Amniotic epithelial cell (primary cell): ENCODE results near the gene IGDCC3.

Experiments used
- DNase-seq: peaks from one replicate; pipeline ENCODE4 v3.0.0-alpha.2; 2010; ENCODE audit warnings: low read depth

Gene IGDCC3

DNA sequence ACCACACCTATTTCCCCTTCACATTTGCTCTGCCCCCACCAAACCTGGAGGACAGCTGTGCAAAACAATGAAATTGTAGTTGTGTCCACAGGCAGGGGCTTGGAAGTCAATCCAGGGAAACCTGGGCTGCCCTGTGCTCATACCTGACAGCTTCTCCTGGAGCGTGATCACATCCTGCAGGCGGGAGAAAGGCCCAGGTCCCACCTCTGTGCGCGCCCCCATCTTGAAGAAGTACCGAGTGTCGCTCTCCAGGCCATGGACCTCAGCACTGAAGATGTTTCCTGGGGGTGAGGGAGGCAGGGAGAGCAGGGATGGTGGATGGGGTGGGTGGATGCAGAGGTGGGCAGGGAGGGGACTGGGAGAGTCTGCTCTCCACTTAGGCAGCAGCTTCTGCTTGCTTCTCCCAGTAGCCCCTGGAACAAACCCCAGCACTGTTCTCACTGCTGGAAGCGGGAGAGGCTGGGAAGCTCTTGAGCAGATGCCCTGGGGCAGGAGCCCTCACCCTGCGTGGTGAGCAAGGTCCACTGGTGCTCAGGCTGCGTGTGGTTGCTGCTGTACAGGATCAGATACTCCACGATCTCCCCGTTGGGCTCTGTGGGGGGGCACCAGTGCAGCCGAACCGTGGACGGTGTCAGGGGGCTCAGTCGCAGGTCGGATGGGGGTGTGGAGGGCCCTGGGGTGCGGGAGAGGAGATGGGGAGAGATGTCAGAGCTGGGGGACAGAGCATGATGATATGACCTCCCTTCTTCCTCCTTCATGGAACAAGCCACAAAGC lies 10.7 kb upstream of the IGDCC3 start:
- DNase-seq, result no peak

DNA sequence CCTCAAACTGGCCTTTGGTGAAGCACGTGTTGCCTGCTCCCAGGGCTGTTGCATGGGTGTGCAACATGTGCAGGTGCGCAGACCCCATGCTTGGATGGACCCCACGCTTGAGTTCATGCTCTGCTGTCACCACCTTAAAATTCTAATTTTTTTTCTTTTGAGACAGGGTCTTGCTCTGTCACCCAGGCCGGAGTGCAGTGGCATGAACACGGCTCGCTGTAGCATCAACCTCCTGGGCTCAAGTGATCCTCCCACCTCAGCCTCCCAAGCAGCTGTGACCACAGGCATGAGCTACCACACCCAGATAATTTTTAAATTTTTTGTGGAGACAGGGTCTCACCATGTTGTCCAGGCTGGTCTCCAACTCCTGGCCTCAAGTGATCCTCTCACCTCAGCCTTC lies 9.1 kb upstream of the IGDCC3 start:
- no peak for DNase-seq

DNA sequence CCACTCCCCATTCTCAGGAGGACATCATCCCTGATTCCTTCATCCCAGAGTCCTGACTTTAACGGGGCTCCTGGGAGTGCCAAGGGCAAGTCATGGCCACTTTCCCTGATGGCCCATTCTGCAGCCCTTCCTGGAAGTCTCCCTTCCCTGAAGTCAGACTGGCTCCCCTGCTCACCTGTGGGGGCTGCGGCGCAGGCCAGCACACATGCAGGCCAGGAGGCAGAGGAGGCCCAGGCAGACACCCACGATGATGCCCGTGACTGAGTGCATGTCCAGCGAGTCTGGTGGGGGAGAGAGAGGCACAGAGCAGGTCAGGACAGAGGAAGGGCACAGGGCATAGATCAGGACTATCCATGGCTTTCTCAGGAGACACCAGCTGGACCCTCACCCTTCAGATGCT lies 8.6 kb upstream of the IGDCC3 start:
- DNase-seq, result no peak

DNA sequence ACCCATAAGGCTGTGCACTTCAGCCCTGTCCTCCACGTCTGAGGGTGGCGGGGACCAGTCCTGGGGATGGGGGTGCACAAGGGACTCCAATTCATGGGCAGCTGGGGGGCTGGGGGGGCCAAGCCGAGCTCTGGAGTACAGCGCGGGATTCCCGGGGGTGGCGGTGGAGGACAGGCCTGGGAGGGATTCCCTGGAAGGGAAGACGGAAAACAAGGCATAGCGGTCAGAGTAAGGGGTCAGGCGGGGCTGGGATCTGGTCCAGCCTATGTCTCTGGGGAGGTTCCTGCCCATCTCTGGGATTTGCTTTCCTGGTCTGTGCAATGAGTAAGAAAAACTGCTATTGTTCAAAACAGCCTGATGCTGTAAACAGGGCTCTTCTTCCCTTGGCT lies 8.1 kb upstream of the IGDCC3 start:
- DNase-seq, result no peak

DNA sequence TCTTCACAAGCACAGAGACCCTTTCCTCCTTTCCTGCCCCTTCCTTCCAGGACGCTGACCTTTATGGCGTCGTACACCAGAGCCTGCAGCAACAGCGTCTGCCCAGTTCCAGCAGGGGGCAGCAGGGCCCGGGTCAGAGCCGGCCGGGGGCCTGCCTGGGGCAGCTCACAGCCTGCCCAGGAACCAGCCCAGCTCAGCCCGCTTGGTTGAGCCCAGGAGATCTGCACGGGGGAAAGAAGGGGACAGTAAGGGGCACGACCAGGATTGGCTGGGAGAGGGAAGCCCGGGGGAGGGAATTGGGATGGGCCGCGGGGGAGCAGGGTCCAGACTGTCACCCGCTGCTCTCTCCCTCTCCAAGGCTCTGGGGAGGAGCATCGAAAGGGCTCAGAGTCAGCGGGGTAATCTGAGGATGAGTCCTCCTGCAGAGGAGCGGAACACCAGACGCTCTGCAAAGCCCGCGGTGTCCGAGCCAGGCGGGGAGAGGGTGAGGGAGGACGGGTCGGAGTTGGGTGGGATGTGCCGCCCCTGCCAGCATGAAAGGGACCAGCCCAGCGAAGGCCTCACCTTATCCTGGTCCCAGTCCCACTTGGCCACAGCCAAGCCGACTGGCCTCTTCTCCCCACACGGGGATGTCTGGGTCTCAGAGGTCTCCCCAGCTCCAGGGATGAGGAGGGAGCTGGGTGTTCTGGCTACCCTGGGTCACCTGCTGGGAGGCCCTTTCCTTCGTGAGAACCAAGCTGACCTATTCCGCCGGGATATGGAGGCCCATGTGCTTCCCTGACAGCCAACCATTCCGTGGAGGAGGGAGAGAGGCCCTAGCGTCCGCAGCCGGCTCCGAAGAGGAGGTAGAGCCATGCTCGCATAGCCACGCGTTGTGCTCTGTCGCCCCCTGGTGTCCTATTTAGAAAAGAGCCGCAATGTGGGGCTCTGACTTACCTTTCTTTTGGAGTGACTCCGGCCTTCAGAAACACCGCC lies 7.4 kb upstream of the IGDCC3 start:
- peak; percentile 83 for DNase-seq

DNA sequence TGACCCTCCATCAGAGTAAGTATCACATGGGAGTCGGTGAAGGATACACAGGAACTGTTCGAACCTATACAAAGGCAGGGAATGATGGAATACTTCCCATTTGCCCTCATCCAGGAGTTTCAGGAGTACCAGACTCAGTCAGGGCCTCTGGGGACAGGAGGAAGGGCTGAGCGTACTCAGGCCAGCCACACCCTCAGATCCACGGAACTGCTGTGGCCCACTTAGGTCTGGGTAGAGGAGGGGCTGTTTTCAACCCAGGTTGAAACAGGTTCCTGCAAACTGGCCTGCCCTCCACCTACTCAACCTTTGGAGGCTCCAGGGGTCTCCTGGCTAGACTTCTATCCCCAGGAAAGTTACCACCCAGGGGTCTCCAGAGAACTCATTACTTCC lies 6.7 kb upstream of the IGDCC3 start:
- no peak for DNase-seq

DNA sequence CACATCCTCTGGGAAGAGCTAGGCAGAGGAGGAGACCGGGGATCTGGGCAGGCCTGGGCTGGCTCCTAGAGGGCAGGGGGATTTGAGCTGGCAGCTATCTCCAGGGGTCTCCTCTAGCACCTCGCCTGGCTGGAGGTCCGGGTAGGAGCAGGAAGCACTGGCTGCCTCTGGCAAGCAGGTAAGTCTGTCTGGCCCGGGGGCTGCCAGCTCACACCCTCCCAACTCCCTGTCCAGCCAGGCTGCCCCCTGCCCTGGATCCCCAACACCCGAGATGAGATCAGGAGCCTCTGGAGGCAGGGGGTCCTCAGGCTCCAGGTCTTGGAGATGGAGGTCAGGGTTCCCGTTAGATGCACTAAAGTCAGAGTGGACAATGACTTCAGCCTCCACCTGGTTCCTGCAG lies 6.2 kb upstream of the IGDCC3 start:
- no peak for DNase-seq

DNA sequence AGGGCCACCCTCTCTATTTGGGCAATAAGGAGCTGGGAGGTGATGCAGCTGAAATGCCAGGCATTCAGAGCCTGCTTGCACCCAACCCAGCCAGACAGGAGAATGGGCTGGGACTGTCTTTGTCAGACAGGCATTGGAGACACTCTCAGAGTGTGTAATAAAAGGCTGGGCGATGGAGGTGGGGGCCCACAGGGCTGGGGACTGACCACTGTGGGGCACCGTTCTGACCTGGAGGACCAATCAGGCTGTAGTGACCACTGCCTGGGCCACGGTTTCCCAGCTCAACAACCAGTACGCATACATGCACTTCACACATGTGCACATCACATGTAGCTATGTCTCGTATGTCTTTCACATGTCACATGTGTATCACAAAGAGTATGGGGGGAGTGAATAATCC lies 5.7 kb upstream of the IGDCC3 start:
- no peak for DNase-seq

DNA sequence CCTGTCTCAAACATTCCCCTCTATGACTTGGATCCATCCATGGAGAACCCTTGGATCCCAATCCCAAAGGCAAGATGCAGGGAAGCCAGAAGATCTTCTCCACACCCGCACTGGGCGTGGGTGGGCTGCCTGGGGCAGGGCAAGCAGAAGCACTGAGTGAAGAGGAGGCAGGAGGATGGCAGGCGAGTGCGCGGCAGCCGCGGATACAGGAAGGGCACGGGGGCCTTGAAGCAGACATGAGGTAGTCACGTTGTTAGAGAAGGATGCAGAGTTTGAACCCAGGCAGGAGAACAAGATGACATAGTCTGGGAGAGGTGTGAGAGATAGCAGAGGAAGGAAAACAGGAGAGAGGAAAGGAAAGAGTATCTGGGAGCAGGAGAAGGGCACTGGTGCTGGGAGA lies 5.1 kb upstream of the IGDCC3 start:
- DNase-seq, result no peak

DNA sequence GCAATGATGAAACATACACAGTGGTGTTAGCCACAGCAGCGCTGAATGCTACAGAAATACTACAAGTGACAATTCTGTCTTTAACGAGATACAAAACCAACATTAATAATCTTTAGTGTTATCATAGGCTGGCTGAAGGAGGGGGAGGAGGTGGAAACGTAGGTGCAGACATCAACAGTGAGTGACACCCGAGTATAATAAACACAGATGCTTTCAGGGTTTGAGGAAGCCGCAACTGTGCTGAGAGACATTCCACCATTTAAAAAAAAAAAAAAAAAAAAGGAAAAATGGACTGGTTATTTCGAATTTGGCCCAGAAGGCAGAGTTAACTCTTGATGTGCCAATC lies 4.3 kb upstream of the IGDCC3 start:
- no peak for DNase-seq

DNA sequence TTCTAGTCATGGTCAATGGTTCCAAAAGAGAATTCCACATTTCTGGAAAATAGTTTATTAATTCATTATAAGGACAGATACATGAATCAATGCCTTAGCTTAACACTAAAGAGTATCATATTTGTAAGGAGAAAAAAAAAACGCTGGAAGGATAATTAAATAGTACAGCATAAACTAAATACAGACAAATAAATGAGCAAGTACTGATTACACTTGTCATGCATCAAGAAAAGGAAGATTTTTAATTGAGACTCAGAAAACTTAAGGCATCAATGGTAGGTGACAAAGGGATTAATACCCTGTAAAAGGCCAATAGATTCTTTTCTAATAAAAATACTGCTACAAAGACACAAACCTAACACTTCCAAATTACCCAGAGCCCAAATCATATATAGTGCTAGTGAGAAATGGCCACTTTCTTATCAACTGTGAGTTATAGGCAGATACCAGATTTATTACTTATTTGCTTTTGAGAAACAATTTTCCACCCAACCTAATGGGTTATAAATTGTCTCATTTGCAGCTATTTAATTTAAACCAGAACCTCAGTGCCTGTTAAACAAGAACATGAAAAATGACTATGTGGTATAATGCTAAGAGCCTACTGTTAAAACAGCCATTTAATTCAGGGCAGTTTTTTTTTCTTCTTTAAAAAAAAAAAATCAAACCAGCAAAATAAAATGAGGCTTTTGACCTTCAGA lies 3.8 kb upstream of the IGDCC3 start:
- no peak for DNase-seq

DNA sequence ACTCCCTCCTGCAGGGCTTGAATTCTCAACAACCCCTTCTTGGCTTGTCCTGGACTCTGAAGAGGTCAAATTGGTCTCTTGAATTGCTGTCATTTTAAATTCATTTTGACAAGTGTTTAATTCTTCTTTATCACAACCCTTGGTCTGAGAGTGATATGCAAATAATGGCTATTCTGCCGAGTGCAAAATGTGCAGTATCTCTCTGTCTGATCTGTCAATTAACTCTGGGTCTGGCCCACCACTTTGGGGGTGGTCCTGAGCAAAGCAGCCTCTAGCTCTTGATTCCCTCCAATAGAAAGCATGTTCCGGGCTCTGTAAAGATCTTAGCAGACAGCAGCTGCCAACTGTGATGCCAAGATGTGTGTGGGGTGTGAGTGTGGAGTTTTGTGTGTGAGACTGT lies 2.2 kb upstream of the IGDCC3 start:
- no peak for DNase-seq

DNA sequence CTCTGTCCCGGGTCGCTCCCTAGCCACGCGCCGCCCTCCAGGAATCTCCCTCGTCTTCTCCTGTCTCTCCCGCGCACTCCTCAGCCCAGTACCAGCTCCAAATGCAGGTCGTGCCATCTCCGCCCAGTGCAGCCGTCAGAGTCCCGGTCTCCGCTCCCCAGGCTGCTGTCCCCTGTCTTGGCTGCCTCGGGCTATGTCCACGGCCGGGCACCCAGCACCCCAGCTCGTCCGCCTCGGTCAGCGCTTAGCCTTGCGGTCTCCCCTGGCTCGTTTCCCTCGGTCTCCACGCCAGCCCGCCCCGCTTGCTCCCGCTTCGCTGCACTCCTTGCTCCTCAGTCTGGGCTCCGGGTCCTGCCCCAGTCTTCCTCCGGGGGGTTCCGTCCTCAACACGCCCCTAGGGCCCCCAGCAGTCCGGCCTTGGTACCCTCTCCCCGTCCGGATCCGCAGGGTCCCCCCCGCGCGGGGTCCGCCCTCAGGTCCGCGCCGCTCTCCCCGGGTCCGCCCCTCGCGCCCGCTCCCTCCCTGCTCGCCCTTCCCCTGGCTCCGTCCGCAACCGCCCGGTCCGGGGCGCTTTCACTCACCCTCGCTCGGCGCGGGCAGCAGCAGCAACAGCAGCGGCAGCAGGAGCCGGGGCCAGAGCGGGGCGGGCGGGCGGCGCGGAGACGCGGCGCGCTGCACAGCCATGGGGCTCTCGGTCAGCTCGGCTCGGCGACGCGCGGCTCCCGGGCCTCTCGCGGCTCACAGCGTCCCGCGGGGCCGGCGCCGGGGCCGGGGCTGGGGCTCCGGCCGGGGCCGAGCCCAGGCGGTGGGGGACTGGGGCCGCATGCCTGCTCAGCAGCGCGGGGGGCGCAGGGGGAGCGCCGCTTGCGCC lies 462 bp downstream of the IGDCC3 start:
- DNase-seq, result no peak

DNA sequence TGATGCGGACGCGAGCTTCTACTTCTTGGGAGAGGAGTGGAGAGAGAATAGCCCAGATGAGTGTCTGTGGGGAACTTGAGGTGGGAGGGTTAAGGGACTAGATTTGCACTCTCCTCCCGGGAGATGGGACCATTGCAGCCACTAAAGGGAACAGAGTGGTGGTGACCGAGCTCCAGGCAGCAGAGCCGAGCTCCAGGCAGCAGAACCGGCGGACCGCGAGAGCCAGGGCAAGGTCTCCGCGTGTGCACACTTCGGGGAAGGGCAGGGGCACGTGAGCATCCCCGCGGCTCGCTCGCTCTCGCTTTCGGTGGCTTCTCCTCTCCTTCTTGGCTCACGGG lies 1.1 kb downstream of the IGDCC3 start:
- DNase-seq, result no peak

DNA sequence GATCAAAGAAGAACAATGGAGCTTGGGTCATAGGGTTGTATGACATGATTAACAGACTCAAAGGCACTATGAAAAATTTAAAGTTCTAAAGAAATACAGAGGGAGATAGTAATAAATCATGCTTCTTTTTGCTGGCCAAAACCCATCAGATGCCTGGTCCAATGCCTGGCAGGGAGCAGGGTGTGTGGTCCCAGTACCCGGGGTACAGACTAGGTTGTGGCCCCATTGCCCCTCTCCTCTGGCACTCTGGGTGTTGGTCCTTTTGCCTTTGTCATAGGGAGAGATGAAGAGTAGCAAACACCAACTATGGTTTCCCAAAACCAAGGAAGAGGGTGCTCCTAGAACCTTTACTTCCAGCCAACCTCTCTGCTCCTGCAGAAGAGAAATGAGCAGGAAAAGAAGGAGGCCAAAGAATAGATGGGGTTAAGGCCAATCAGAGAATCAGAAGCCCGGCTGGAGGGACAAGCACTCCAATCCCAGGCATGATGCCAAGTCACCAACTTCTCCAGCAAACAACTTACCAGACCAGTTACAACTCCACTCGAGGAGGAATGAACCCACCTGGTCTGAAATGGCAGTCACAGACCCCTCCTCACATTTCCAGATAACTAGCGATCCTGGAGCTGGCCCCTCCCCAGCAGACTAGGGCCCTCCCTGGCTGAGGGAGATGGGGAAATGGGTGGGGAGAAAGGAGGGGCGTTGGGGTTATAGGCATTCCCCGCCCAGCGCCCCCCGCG lies 1.8 kb downstream of the IGDCC3 start:
- DNase-seq, result no peak

DNA sequence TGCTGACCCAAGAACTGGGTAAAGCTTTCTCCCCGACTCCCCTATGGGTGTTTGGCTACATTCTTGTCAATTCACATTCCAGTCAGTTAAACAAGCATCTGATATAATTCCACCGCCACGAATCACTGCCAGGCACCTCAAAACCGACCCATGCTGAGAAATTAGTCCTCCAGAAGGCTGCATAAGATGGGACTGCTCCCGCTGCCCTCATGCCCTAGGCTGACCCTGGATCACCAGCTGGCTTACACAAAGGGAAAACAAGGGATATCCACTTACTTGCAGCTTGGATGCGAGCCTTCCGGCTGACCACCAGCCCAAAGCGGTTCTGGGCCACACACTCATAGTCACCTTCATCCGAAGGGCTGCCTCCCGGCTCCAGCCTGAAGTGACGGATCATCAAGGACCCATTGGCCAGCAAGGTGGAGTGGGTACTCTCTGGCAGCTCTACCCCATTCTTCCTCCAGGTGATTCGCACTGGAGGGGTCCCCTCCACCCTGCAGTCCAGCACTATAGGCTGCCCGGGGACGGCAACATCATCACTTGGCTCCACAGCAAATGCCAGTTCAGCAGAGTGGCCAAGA lies 2.9 kb downstream of the IGDCC3 start:
- DNase-seq, result no peak

DNA sequence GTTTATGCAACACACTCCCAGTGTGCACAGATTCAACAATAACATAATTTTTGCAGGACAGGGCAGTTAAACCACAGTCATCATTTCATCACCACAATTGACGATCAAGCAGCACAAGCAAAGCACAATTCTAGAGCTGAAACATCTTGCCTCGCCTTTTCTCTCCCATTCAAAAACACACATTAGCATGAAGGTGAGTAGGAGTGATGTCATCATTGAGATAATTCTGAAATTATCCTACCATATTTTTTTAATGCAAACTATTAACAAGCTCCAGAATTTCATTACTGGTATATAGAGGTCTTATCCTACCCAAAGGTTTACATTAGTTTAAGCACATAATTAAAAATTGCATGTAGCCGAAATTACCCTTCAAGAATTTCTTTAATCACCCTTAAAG lies 3.5 kb downstream of the IGDCC3 start:
- DNase-seq, result no peak

DNA sequence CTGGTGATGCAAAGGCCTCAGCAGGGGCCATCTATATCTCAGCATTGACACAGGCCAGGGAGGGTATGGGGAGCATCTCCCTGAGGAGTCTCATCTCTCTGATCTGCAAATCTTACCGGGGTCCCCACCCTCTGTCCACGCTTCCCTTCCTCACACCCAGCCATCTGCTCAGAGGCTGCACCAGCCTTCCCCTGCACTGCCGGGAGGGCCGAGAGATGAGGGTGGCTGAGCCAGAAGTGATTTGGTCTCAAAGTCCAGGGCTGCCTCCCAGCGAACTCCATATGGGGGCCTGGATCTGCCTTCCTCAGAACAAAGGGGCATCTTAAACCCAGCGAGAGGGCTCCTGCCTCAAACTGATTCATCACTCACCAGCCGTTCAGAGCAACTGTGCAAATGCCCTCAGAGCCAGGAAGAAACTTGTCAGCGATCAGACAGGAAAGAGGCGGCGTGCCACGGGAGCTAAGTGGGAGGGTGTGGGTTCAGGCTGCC lies 4.6 kb downstream of the IGDCC3 start:
- no peak for DNase-seq

DNA sequence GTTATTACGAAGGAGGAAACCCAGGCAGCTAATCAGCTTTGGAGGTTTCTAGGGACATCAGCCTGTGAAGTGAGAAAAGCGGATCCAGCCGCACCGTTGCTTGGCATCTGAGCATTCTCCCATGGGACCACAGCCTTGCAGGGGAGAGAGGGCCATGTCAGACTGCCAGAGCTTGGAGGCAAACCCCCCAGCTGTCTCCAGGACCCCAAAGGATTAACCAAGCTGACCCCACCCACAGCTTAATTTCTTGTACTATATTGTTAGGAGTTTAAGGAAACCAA lies 5.1 kb downstream of the IGDCC3 start:
- no peak for DNase-seq

DNA sequence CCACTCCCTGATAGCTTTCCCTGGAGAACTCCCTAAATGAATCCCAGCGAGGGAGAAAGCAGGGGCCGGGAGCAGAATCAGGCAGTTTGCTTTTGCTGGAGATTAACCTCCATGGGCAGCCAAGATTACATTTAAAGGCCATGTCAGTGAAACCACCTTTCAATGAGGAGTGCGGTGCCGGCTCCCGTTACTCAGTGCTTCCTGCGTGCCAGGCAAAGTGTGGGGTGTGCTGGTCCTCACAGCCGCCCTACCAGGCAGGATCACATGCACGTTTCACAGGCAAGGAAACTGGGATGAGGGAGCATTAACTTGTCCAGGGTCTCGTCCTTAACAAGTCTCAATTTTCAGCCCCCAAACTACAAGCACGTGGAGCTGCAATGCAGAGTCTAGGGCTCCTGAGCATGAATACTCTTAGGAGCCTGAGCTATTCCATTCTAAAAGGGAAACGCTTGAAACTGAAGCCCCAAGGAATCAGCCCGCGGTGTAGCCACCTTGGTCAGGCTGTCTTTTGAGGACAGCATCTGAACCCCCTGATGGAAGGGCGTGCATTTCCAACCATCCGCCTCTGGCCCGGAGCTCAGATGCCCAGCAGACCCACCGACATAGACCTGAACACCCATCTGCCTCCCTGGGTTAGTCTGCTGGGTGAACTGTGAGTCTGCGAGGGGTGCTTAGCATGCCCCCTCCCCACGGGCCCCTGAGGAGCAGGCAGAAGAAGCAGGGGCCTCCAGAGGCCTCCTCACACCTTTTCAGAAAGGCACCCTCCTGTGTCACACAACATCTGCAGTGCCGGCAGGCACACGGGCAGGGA lies 5.6 kb downstream of the IGDCC3 start:
- DNase-seq, result no peak
